PC-3 (cell line): ENCODE measurements around the gene KRTAP10-2. TPM values are rescaled to one million over a fixed set of nuclear protein-coding genes. Genes with fewer than 3 reads are reported as not detected.
"Not testable (repeated sequence)": the region's sequence is repeated elsewhere in the genome, so short reads cannot be mapped to it uniquely, and the experiment has no call there.

Source experiments
- ATAC-seq: fragments of 200-7000 bp; cut with Tn5 transposase; 2 replicates; pipeline ENCODE4 v1.9.1; 2020; ENCODE audit warnings: mild to moderate bottlenecking, moderate library complexity
- Bru-seq: library from RNA; stranded (reverse); fragments of 400-500 nt; gene quantifications from one replicate; lab custom pipeline; 2021; lab: Mats Ljungman, UMichigan
- BruChase-seq, 2 experiments: library from RNA; stranded (reverse); fragments of 400-500 nt; gene quantifications; one replicate each; lab custom pipeline; 2021; lab: Mats Ljungman, UMichigan
- BruUV-seq: library from RNA; stranded (reverse); fragments of 400-500 nt; replicated peaks from 2 replicates; lab custom pipeline; 2021; lab: Mats Ljungman, UMichigan
- CTCF ChIA-PET: fragments of 300-600 bp; sonication (Branson Sonifier 250); formaldehyde crosslinking; loops from one replicate; lab custom pipeline; 2022; ENCODE audit warnings: antibody characterized with exemption; lab: Charles Lee
- POLR2A ChIA-PET: fragments of 300-600 bp; sonication (Branson Sonifier 250); formaldehyde crosslinking; loops from one replicate; lab custom pipeline; 2022; ENCODE audit warnings: antibody characterized with exemption; ENCODE audit not compliant: unreplicated experiment; lab: Charles Lee
- DNase-seq: peaks from one replicate; pipeline ENCODE4 v3.0.0-alpha.2; 2015
- H2AFZ ChIP-seq: fragments of 300-600 bp; sonication (generic); 2 replicates; pipeline ENCODE4 v1.6.0; 2016; ENCODE audit warnings: antibody characterized with exemption, low read length
- H3F3A ChIP-seq: fragments of 300-600 bp; sonication (generic); one replicate; pipeline ENCODE4 v1.6.0; 2017; ENCODE audit warnings: antibody characterized with exemption, low read length, control low read depth, mild to moderate bottlenecking; ENCODE audit not compliant: unreplicated experiment
- H3K27ac ChIP-seq: fragments of 300-600 bp; sonication (generic); 2 replicates; pipeline ENCODE4 v1.5.1; 2016; ENCODE audit warnings: mild to moderate bottlenecking, low read length
- H3K27me3 ChIP-seq: fragments of 300-600 bp; sonication (generic); 2 replicates; pipeline ENCODE4 v1.6.1; 2016; ENCODE audit warnings: low read length, mixed read lengths
- H3K36me3 ChIP-seq: fragments of 300-600 bp; sonication (generic); 2 replicates; pipeline ENCODE4 v1.6.1; 2016; ENCODE audit warnings: low read depth, mixed run types, low read length, mixed read lengths
- H3K4me1 ChIP-seq: fragments of 300-600 bp; sonication (generic); 2 replicates; pipeline ENCODE4 v1.5.1; 2016; ENCODE audit warnings: low read length; ENCODE audit not compliant: insufficient read depth
- H3K4me2 ChIP-seq: fragments of 300-600 bp; sonication (generic); 2 replicates; pipeline ENCODE4 v1.6.0; 2016; ENCODE audit warnings: low read length
- H3K4me3 ChIP-seq: fragments of 300-600 bp; sonication (generic); 2 replicates; pipeline ENCODE4 v1.5.1; 2016; ENCODE audit warnings: mild to moderate bottlenecking, low read length, mixed read lengths
- H3K79me2 ChIP-seq: fragments of 300-600 bp; sonication (generic); 2 replicates; pipeline ENCODE4 v1.6.1; 2017; ENCODE audit warnings: low read length, mixed read lengths
- H3K9ac ChIP-seq: fragments of 300-600 bp; sonication (generic); 2 replicates; pipeline ENCODE4 v1.6.0; 2016; ENCODE audit warnings: mild to moderate bottlenecking, low read length
- H3K9me2 ChIP-seq: fragments of 300-600 bp; sonication (generic); replicated peaks from 2 replicates; pipeline ENCODE4 v1.6.1; 2016; ENCODE audit warnings: mixed run types, low read length, mixed read lengths
- H3K9me3 ChIP-seq: fragments of 300-600 bp; sonication (generic); 2 replicates; pipeline ENCODE4 v1.6.1; 2016; ENCODE audit warnings: low read length, mixed read lengths
- H4K20me1 ChIP-seq: fragments of 300-600 bp; sonication (generic); 2 replicates; pipeline ENCODE4 v1.6.1; 2016; ENCODE audit warnings: low read length, mixed read lengths
- CTCF ChIP-seq: fragments of 300-600 bp; sonication (generic); conservative IDR thresholded peaks from 2 replicates; pipeline ENCODE4 v1.5.1; 2017; ENCODE audit warnings: antibody characterized with exemption, low read depth, mild to moderate bottlenecking, low read length
- EZH2 ChIP-seq: fragments of 300-600 bp; sonication (generic); IDR thresholded peaks from one replicate; pipeline ENCODE4 v1.6.1; 2017; ENCODE audit warnings: antibody characterized with exemption, mild to moderate bottlenecking, low read length; ENCODE audit not compliant: unreplicated experiment
- EZH2phosphoT487 ChIP-seq: fragments of 300-600 bp; sonication (generic); IDR thresholded peaks from 2 replicates; pipeline ENCODE4 v1.6.1; 2018; ENCODE audit warnings: mild to moderate bottlenecking, antibody characterized with exemption, low read length, borderline replicate concordance
- intact Hi-C: fragments of 100-400 bp; cut with micrococcal nuclease; formaldehyde crosslinking; loops from 2 replicates; pipeline ENCODE4 v1.9.0; 2023
- long read RNA-seq: library from polyadenylated mRNA; unstranded; transcript quantifications from one replicate; pipeline ENCODE4 v2.0.0, GENCODE V29; 2021; ENCODE audit not compliant: unreplicated experiment
- total RNA-seq: library from RNA; depleted of rRNA; stranded (reverse); fragments of >200 nt; gene quantifications from 2 replicates; pipeline ENCODE4 v1.2.3, GENCODE V29; 2014; rRNA removed

KRTAP10-2 gene
- total RNA-seq (not detected in 2 replicates), Bru-seq, nascent RNA (percentile 35 among the genes with signal in this experiment), BruChase-seq, experiment 1, labeled RNA remaining after a 6-hour chase (percentile 25 among the genes with signal in this experiment), BruChase-seq, experiment 2, labeled RNA remaining after a 2-hour chase (percentile 38 among the genes with signal in this experiment)
- long read RNA-seq: 0 reads

GRCh38 chr21:44551340-44551961, at the start of gene KRTAP10-2:
Gene KRTAP10-2, minus strand, starts transcription at chr21:44551505. Its CDS starts 47 bp downstream, at chr21:44551458.
- Histone ChIP-seq H3K4me2 (no peak within 1 kb of the TSS), H3K27me3 (no peaks in the 10 kb centered on the region), H3K4me1 (no peaks in the 10 kb centered on the region), H3K36me3 (no peaks in the 10 kb centered on the region), H3K27ac (no peak within 1 kb of the TSS), H3K9me3 (peaks cover 7% of the 10 kb centered on the region; the same call in 1 of the 2 replicates), H3K79me2 (no peaks in the 10 kb centered on the region), H2AFZ (no peak within 1 kb of the TSS), H4K20me1 (no peaks in the 10 kb centered on the region), H3K9ac (no peak within 1 kb of the TSS), H3K4me3 (no peak within 1 kb of the TSS), H3K9me2 (no peaks in the 10 kb centered on the region), H3F3A (no peaks in the 10 kb centered on the region)
- POLR2A ChIA-PET: no interaction called here
- intact Hi-C loops: no loop called here
- ATAC-seq (no peak), DNase-seq (no peak)
- TF ChIP-seq EZH2 (no peak), CTCF (no peak), EZH2phosphoT487 (no peak)
- CTCF ChIA-PET: no interaction called here
- BruUV-seq: no TSS peak

GRCh38 chr21:44601091-44601490, 49.8 kb upstream of the KRTAP10-2 start:
- DNase-seq, H3K9me3 ChIP-seq, H3K27ac ChIP-seq, BruUV-seq, intact Hi-C loops, H3K27me3 ChIP-seq, H3K4me1 ChIP-seq, H3K79me2 ChIP-seq, H3K9ac ChIP-seq, H3F3A ChIP-seq, H3K4me2 ChIP-seq, POLR2A ChIA-PET, H3K4me3 ChIP-seq, H2AFZ ChIP-seq, H3K36me3 ChIP-seq, ATAC-seq, H3K9me2 ChIP-seq, H4K20me1 ChIP-seq: not testable (repeated sequence)
- CTCF ChIA-PET: interaction anchor here (0.7 kb wide), 1 partner anchor 192 kb away, joined by 4 read pairs; no protein-coding TSS in a partner anchor

GRCh38 chr21:44600118-44600978, 49.0 kb upstream of the KRTAP10-2 start, which contains the start of gene KRTAP10-7:
Gene KRTAP10-7, plus strand, starts transcription at chr21:44600597. Its CDS starts 25 bp downstream, at chr21:44600622.
- DNase-seq, BruUV-seq, intact Hi-C loops: not testable (repeated sequence)

More at GRCh38 chr21:44600118-44600978, 49.0 kb upstream of the KRTAP10-2 start, which contains the start of gene KRTAP10-7:
- H3K9me3 ChIP-seq, H3K79me2 ChIP-seq, H3K4me2 ChIP-seq, H2AFZ ChIP-seq, H3K27me3 ChIP-seq, H3K36me3 ChIP-seq, H3F3A ChIP-seq, H3K9ac ChIP-seq, H3K9me2 ChIP-seq, H3K4me3 ChIP-seq, POLR2A ChIA-PET, H3K27ac ChIP-seq, H4K20me1 ChIP-seq, ATAC-seq: not testable (repeated sequence)
- H3K4me1 ChIP-seq: peaks cover 12% of the 10 kb centered on the region
- CTCF ChIA-PET: interaction anchor here (0.7 kb wide), 1 partner anchor 193 kb away, joined by 4 read pairs; no protein-coding TSS in a partner anchor
